B cell (primary cell): Measurements from ENCODE around the gene C17orf50. TPM values are rescaled to one million over a fixed set of nuclear protein-coding genes. Genes with fewer than 3 reads are reported as not detected.

Experiments
- ATAC-seq: fragments of 200-7000 bp; cut with Tn5 transposase; one replicate; pipeline ENCODE4 v1.10.0; 2021; ENCODE audit warnings: low read depth, mild to moderate bottlenecking, moderate number of reproducible peaks, moderate library complexity
- CTCF ChIA-PET: fragments of 350-600 bp; sonication (Branson Sonifier 250); formaldehyde crosslinking; loops from one replicate; lab custom pipeline; 2021; ENCODE audit warnings: antibody characterized with exemption, inconsistent platforms; lab: Charles Lee
- POLR2A ChIA-PET: fragments of 350-600 bp; sonication (Branson Sonifier 250); formaldehyde crosslinking; loops from one replicate; lab custom pipeline; 2021; ENCODE audit warnings: antibody characterized with exemption; lab: Charles Lee
- DNase-seq: peaks from one replicate; pipeline ENCODE4 v3.0.0; 2013
- H2AFZ ChIP-seq: 2 replicates; pipeline ENCODE4 v1.6.1; 2012; ENCODE audit warnings: mild to moderate bottlenecking, low read depth, low read length; ENCODE audit not compliant: insufficient read depth, poor library complexity, severe bottlenecking
- H3K27ac ChIP-seq, 2 donors: 1 replicate in 1 of 2; 2 replicates in 1 of 2; pipeline ENCODE4 v1.5.1; 2012 to 2013; ENCODE audit warnings: low read length in 2 of 2, mild to moderate bottlenecking in 2 of 2, moderate library complexity in 1 of 2
- H3K27me3 ChIP-seq, 4 experiments: fragments of 200-600 bp in 1 of 4; sonication (generic) in 1 of 4; replicated peaks in 1 of 4; 1 replicate in 2 of 4; 2 replicates in 2 of 4; pipeline versions ENCODE4 v1.6.1 to v1.7.0; 2013 to 2016; ENCODE audit warnings: low read length in 3 of 4, mild to moderate bottlenecking in 2 of 4, mixed read lengths in 1 of 4, moderate library complexity in 1 of 4; ENCODE audit not compliant: insufficient read depth in 4 of 4, control insufficient read depth in 3 of 4; ENCODE audit errors: control extremely low read depth in 1 of 4
- H3K36me3 ChIP-seq, 2 experiments: replicated peaks in 1 of 2; 1 replicate in 1 of 2; 2 replicates in 1 of 2; pipeline versions ENCODE4 v1.6.1 to v1.7.1; 2013; ENCODE audit warnings: low read length in 1 of 2; ENCODE audit not compliant: insufficient read depth in 2 of 2, control insufficient read depth in 1 of 2; ENCODE audit errors: control extremely low read depth in 1 of 2, extremely low read depth in 1 of 2
- H3K4me1 ChIP-seq, 2 donors: fragments of 200-600 bp in 1 of 2; sonication (generic) in 1 of 2; 1 replicate in 1 of 2; 2 replicates in 1 of 2; pipeline versions ENCODE4 v1.5.1 to v1.6.1; 2013 to 2017; ENCODE audit warnings: low read length in 2 of 2; ENCODE audit not compliant: control insufficient read depth in 2 of 2, insufficient read depth in 2 of 2
- H3K4me2 ChIP-seq: replicated peaks from 2 replicates; pipeline ENCODE3; 2012; ENCODE audit warnings: mild to moderate bottlenecking, low read depth, low read length; ENCODE audit not compliant: poor library complexity, severe bottlenecking
- H3K4me3 ChIP-seq, 5 experiments: fragments of 200-600 bp in 1 of 5; sonication (generic) in 1 of 5; 1 replicate in 3 of 5; 2 replicates in 2 of 5; pipeline versions ENCODE4 v1.5.1 to v1.7.0; 2011 to 2016; ENCODE audit warnings: low read length in 4 of 5, mild to moderate bottlenecking in 4 of 5, low read depth in 2 of 5, control low read depth in 1 of 5, moderate library complexity in 1 of 5; ENCODE audit not compliant: insufficient read depth in 1 of 5; ENCODE audit errors: control extremely low read depth in 1 of 5, extremely low read depth in 1 of 5
- H3K79me2 ChIP-seq: fragments of 200-600 bp; sonication (generic); one replicate; pipeline ENCODE4 v1.6.0; 2016; ENCODE audit warnings: low read length; ENCODE audit not compliant: control insufficient read depth, insufficient read depth
- H3K9ac ChIP-seq: fragments of 200-600 bp; sonication (generic); 2 replicates; pipeline ENCODE4 v1.6.1; 2017; ENCODE audit warnings: mild to moderate bottlenecking, low read length, moderate library complexity
- H3K9me3 ChIP-seq, 3 donors: one replicate each; pipeline versions ENCODE4 v1.6.1 to v1.7.1; 2013; ENCODE audit warnings: low read length in 2 of 3; ENCODE audit not compliant: control insufficient read depth in 2 of 3, insufficient read depth in 1 of 3; ENCODE audit errors: control extremely low read depth in 1 of 3
- H4K20me1 ChIP-seq: 2 replicates; pipeline ENCODE4 v1.6.0; 2012; ENCODE audit warnings: mild to moderate bottlenecking, low read length; ENCODE audit not compliant: insufficient read depth, control insufficient read depth, poor library complexity, severe bottlenecking
- H3K27ac Mint-ChIP-seq: one replicate; pipeline ENCODE4 v1.8.0; 2021; ENCODE audit warnings: mixed read lengths
- H3K27me3 Mint-ChIP-seq: one replicate; pipeline ENCODE4 v1.8.0; 2021; ENCODE audit warnings: mixed read lengths
- H3K4me1 Mint-ChIP-seq: one replicate; pipeline ENCODE4 v1.8.0; 2021; ENCODE audit warnings: mixed read lengths
- H3K4me3 Mint-ChIP-seq: one replicate; pipeline ENCODE4 v1.8.0; 2021; ENCODE audit warnings: mixed read lengths
- H3K9me3 Mint-ChIP-seq: one replicate; pipeline ENCODE4 v1.8.0; 2022; ENCODE audit warnings: mixed read lengths; ENCODE audit not compliant: insufficient read depth
- CTCF ChIP-seq: fragments of 200-600 bp; IDR thresholded peaks from one replicate; pipeline ENCODE4 v1.8.0; 2022; ENCODE audit warnings: antibody characterized with exemption, mild to moderate bottlenecking
- EZH2 ChIP-seq: IDR thresholded peaks from 2 replicates; pipeline ENCODE4 v1.6.1; 2012; ENCODE audit warnings: borderline replicate concordance, low read depth, mild to moderate bottlenecking, moderate library complexity, low read length; ENCODE audit not compliant: insufficient read depth, poor library complexity, severe bottlenecking
- WGBS: methylation state at CpG from one replicate; pipeline ENCODE4 v1.1.5; 2013; ENCODE audit warnings: missing lambda C conversion rate; ENCODE audit not compliant: insufficient coverage; 5-methylcytosine and 5-hydroxymethylcytosine counted together
- intact Hi-C: fragments of 100-400 bp; cut with micrococcal nuclease; formaldehyde crosslinking; loops from one replicate; pipeline ENCODE4 v1.10.0; 2022
- polyA plus RNA-seq: library from polyadenylated mRNA; depleted of rRNA; stranded (reverse); fragments of >200 nt; gene quantifications from 2 replicates; pipeline ENCODE4 v1.2.3, GENCODE V29; 2012
- total RNA-seq, 2 donors: library from RNA; stranded (reverse); fragments of 120-200 nt in 1 of 2; gene quantifications; 1 replicate in 1 of 2; 2 replicates in 1 of 2; pipeline versions ENCODE4 v1.2.3 to v1.2.4, GENCODE V29; 2013 to 2022

The C17orf50 gene
- total and polyA plus RNA-seq, 2 donors (not counting 1 experiment from before 2014, with no cell fraction given), result not detected

- no peaks in the 10 kb centered on the region for H3K36me3 ChIP-seq
- peaks cover 0 to 31% (median 6%) of the 10 kb centered on the region in 4 experiments for H3K27me3 ChIP-seq
- H3K9ac ChIP-seq, result no peak overlapping the region
- no peak overlapping the region for H2AFZ ChIP-seq
- WGBS, result 100% methylated on average over 1 of the region's 7 CpGs
- H3K4me3 ChIP-seq, result no peak overlapping the region
- no peaks in the 10 kb centered on the region for H4K20me1 ChIP-seq
- H3K27ac ChIP-seq, result no peak overlapping the region
- TF ChIP-seq EZH2, result no peak
- no peak for TF ChIP-seq CTCF
- ChIA-PET CTCF (no interaction called here), POLR2A (no interaction called here)
- ATAC-seq (no peak), DNase-seq (no peak)
- Mint-ChIP-seq H3K4me1 (peaks cover 7% of the 10 kb centered on the region), H3K27ac (no peak overlapping the region), H3K4me3 (no peak overlapping the region), H3K27me3 (peaks cover 37% of the 10 kb centered on the region), H3K9me3 (no peaks in the 10 kb centered on the region)
- intact Hi-C loops, result no loop called here
- H3K9me3 ChIP-seq, result peaks cover 0 to 12% (median 0%) of the 10 kb centered on the region in 3 donors
- H3K79me2 ChIP-seq, result no peaks in the 10 kb centered on the region
- peaks cover 0 to 8% of the 10 kb centered on the region in 2 donors for H3K4me1 ChIP-seq
- H3K4me2 ChIP-seq, result no peak overlapping the region
These were observed 18.2 kb upstream of the C17orf50 start for GRCh38 chr17:35742496-35742895.

DNA sequence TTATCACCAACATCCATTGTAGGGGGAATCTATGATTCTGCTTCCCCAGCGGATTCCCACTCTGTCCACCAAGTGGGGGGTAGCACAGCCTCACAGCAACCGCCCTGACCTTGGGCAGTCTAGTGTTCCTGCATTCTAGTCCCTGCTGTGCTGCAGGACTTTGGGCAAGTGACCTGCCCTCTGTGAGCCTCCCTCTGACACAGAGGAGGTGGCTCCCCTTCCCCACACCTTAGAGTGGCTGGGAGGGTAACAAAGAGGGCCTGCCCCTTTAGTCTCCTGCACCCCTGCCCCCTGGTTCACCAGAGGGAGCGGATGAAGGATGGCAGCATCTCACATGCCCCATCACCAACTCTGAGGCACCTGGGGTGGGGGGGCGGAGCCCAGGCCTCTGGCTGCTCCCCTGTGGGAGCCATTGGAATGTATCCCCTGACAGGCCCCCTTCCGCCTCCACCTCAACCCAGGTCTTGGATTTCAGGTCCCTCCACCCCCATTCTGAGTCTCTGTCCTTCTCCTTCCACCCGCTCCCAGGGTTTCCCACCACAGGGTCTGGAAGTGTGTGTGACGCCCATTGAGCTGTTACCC, 17.7 kb upstream of the C17orf50 start:
- Histone ChIP-seq H3K4me1 (peaks cover 0 to 8% of the 10 kb centered on the region in 2 donors), H3K4me3 (no peak overlapping the region), H3K4me2 (no peak overlapping the region), H3K36me3 (no peaks in the 10 kb centered on the region), H3K9ac (no peak overlapping the region), H3K79me2 (no peaks in the 10 kb centered on the region), H3K9me3 (peaks cover 0 to 17% (median 0%) of the 10 kb centered on the region in 3 donors), H3K27ac (no peak overlapping the region), H4K20me1 (no peaks in the 10 kb centered on the region), H2AFZ (no peak overlapping the region), H3K27me3 (peaks cover 0 to 36% (median 9%) of the 10 kb centered on the region in 4 experiments)
- no peak for ATAC-seq
- no peak for DNase-seq
- Mint-ChIP-seq H3K4me3 (no peak overlapping the region), H3K9me3 (no peaks in the 10 kb centered on the region), H3K27me3 (peaks cover 38% of the 10 kb centered on the region), H3K27ac (no peak overlapping the region), H3K4me1 (peaks cover 7% of the 10 kb centered on the region)
- ChIA-PET POLR2A (no interaction called here), CTCF (interaction anchor here (1.0 kb wide), 1 partner anchor 21 kb away, joined by 3 read pairs; no protein-coding TSS in a partner anchor)
- WGBS, result 89% methylated on average over 4 of the region's 7 CpGs
- TF ChIP-seq EZH2, result no peak
- TF ChIP-seq CTCF, result no peak
- intact Hi-C loops, result no loop called here
